H1 (cell line): ENCODE results near the gene ASCC1. TPM values are rescaled to one million over a fixed set of nuclear protein-coding genes. Genes with fewer than 3 reads are reported as not detected.
A peak's percentile ranks its signal among the peaks of the same experiment; 100 is the strongest.

ENCODE experiments used
- CTCF ChIA-PET: fragments of 300-600 bp; sonication (Branson Sonifier 250); formaldehyde crosslinking; loops from one replicate; lab custom pipeline; 2021; ENCODE audit not compliant: partially characterized antibody; lab: Charles Lee
- POLR2A ChIA-PET: fragments of 300-600 bp; sonication (Branson Sonifier 250); formaldehyde crosslinking; loops from one replicate; lab custom pipeline; 2021; ENCODE audit warnings: inconsistent platforms; ENCODE audit not compliant: partially characterized antibody; lab: Charles Lee
- DNase-seq, 2 experiments: peaks; one replicate each; pipeline versions ENCODE4 v3.0.0 to v3.0.0-alpha.2; 2010 to 2022; ENCODE audit warnings: low spot score in 2 of 2, low read depth in 1 of 2, mixed read lengths in 1 of 2
- FAIRE-seq: peaks from 2 replicates; lab custom pipeline; 2011; peaks lifted over from hg19 to GRCh38; lab: Jason Lieb, UNC
- H2AFZ ChIP-seq: 2 replicates; pipeline ENCODE4 v1.8.1; 2012; ENCODE audit warnings: low read length, inconsistent platforms
- H2AK5ac ChIP-seq: 2 replicates; pipeline ENCODE4 v1.6.1; 2013; ENCODE audit warnings: low read depth, low read length
- H2BK120ac ChIP-seq: replicated peaks from 2 replicates; pipeline ENCODE3; 2013; ENCODE audit warnings: low read depth, low read length, inconsistent platforms
- H2BK12ac ChIP-seq: 2 replicates; pipeline ENCODE4 v1.6.1; 2013; ENCODE audit warnings: low read depth, low read length
- H2BK15ac ChIP-seq: 2 replicates; pipeline ENCODE4 v1.6.1; 2013; ENCODE audit warnings: low read length
- H2BK20ac ChIP-seq: 2 replicates; pipeline ENCODE4 v1.6.1; 2013; ENCODE audit warnings: low read length
- H2BK5ac ChIP-seq: 2 replicates; pipeline ENCODE4 v1.6.1; 2013; ENCODE audit warnings: low read depth, low read length
- H3K14ac ChIP-seq: 2 replicates; pipeline ENCODE4 v1.6.1; 2013; ENCODE audit warnings: inconsistent platforms; ENCODE audit not compliant: insufficient read length
- H3K18ac ChIP-seq: 2 replicates; pipeline ENCODE4 v1.6.1; 2013; ENCODE audit warnings: low read length; ENCODE audit errors: extremely low read depth
- H3K23ac ChIP-seq: 2 replicates; pipeline ENCODE4 v1.6.1; 2013; ENCODE audit warnings: inconsistent platforms; ENCODE audit not compliant: insufficient read length
- H3K23me2 ChIP-seq: 2 replicates; pipeline ENCODE4 v1.6.1; 2013; ENCODE audit warnings: low read depth, low read length
- H3K27ac ChIP-seq: 2 replicates; pipeline ENCODE4 v1.6.1; 2011; ENCODE audit warnings: low read depth, low read length, inconsistent platforms
- H3K27me3 ChIP-seq, 4 experiments: replicated peaks in 1 of 4; 1 replicate in 1 of 4; 2 replicates in 3 of 4; pipeline versions ENCODE4 v1.6.1 to v1.8.1; 2011 to 2013; ENCODE audit warnings: low read length in 3 of 4, mild to moderate bottlenecking in 3 of 4, inconsistent platforms in 2 of 4, mixed read lengths in 2 of 4, moderate library complexity in 1 of 4; ENCODE audit not compliant: control insufficient read depth in 3 of 4, insufficient read depth in 3 of 4; ENCODE audit errors: extremely low read depth in 1 of 4
- H3K36me3 ChIP-seq, 4 experiments: 2 replicates each; pipeline versions ENCODE4 v1.6.1 to v1.8.1; 2011 to 2013; ENCODE audit warnings: mild to moderate bottlenecking in 4 of 4, low read length in 3 of 4, moderate library complexity in 2 of 4, control low read depth in 1 of 4, inconsistent platforms in 1 of 4; ENCODE audit not compliant: insufficient read depth in 4 of 4, control insufficient read depth in 2 of 4
- H3K4ac ChIP-seq: replicated peaks from 2 replicates; pipeline ENCODE3; 2013; ENCODE audit warnings: low read length, low read depth, mixed read lengths, inconsistent platforms; ENCODE audit not compliant: insufficient read length
- H3K4me1 ChIP-seq, 4 experiments: replicated peaks in 1 of 4; 1 replicate in 1 of 4; 2 replicates in 3 of 4; pipeline versions ENCODE4 v1.6.1 to v1.8.1; 2011 to 2013; ENCODE audit warnings: low read length in 3 of 4, inconsistent platforms in 2 of 4, mixed read lengths in 1 of 4; ENCODE audit not compliant: insufficient read depth in 4 of 4, control insufficient read depth in 3 of 4
- H3K4me2 ChIP-seq, 2 experiments: 2 replicates each; pipeline versions ENCODE4 v1.6.1 to v1.8.1; 2011 to 2013; ENCODE audit warnings: low read depth in 2 of 2, low read length in 2 of 2, control low read depth in 1 of 2, inconsistent platforms in 1 of 2, mild to moderate bottlenecking in 1 of 2; ENCODE audit not compliant: insufficient read depth in 1 of 2
- H3K4me3 ChIP-seq, 4 experiments: fragments of 200-600, 300-600 bp in 1 of 4; sonication (generic), shearing (Covaris generic), sonication (Bioruptor Twin) in 1 of 4; 2 replicates each; pipeline versions ENCODE4 v1.5.1 to v1.8.1; 2011 to 2016; ENCODE audit warnings: low read length in 4 of 4, low read depth in 3 of 4, control low read depth in 2 of 4, inconsistent platforms in 2 of 4, mild to moderate bottlenecking in 2 of 4, mixed read lengths in 1 of 4, moderate library complexity in 1 of 4; ENCODE audit not compliant: insufficient read depth in 2 of 4; ENCODE audit errors: extremely low read depth in 1 of 4
- H3K56ac ChIP-seq: replicated peaks from 2 replicates; pipeline ENCODE3; 2013; ENCODE audit warnings: low read depth, mild to moderate bottlenecking, mixed read lengths, low read length, inconsistent platforms; ENCODE audit not compliant: insufficient read length
- H3K79me1 ChIP-seq: 2 replicates; pipeline ENCODE4 v1.6.1; 2013; ENCODE audit warnings: low read depth, low read length, control low read depth
- H3K79me2 ChIP-seq, 2 experiments: 2 replicates each; pipeline versions ENCODE4 v1.6.1 to v1.8.1; 2012 to 2013; ENCODE audit warnings: low read length in 2 of 2, mild to moderate bottlenecking in 2 of 2, inconsistent platforms in 1 of 2; ENCODE audit not compliant: insufficient read depth in 2 of 2, control insufficient read depth in 1 of 2
- H3K9ac ChIP-seq, 4 experiments: replicated peaks in 1 of 4; 1 replicate in 1 of 4; 2 replicates in 3 of 4; pipeline versions ENCODE4 v1.6.1 to v1.8.1; 2011 to 2013; ENCODE audit warnings: low read depth in 3 of 4, low read length in 3 of 4, control low read depth in 2 of 4, mild to moderate bottlenecking in 2 of 4, moderate library complexity in 2 of 4, inconsistent platforms in 1 of 4; ENCODE audit errors: extremely low read depth in 1 of 4
- H3K9me3 ChIP-seq, 2 experiments: 2 replicates each; pipeline versions ENCODE4 v1.6.1 to v1.8.1; 2012 to 2013; ENCODE audit warnings: mild to moderate bottlenecking in 2 of 2, moderate library complexity in 2 of 2, control low read depth in 1 of 2, inconsistent platforms in 1 of 2, low read depth in 1 of 2, low read length in 1 of 2, mixed read lengths in 1 of 2; ENCODE audit not compliant: insufficient read depth in 2 of 2
- H4K20me1 ChIP-seq, 2 experiments: replicated peaks in 1 of 2; 2 replicates each; pipeline versions ENCODE3 to v1.8.1; 2011 to 2013; ENCODE audit warnings: inconsistent platforms in 2 of 2, low read length in 2 of 2, mild to moderate bottlenecking in 1 of 2; ENCODE audit not compliant: insufficient read depth in 2 of 2, control insufficient read depth in 1 of 2
- H4K5ac ChIP-seq: 2 replicates; pipeline ENCODE4 v1.6.1; 2013; ENCODE audit warnings: low read length, low read depth, mixed read lengths, inconsistent platforms; ENCODE audit not compliant: insufficient read length
- H4K8ac ChIP-seq: 2 replicates; pipeline ENCODE4 v1.8.0; 2013; ENCODE audit warnings: mild to moderate bottlenecking, moderate library complexity, low read length, inconsistent platforms; ENCODE audit not compliant: insufficient read depth; ENCODE audit errors: extremely low read depth
- H4K91ac ChIP-seq: replicated peaks from 2 replicates; pipeline ENCODE3; 2013; ENCODE audit warnings: low read length, mixed read lengths, inconsistent platforms; ENCODE audit not compliant: insufficient read length
- ATF2 ChIP-seq: IDR thresholded peaks from 2 replicates; pipeline ENCODE4 v1.6.1; 2012; ENCODE audit warnings: low read length, inconsistent platforms
- KDM4A ChIP-seq: IDR thresholded peaks from one replicate; pipeline ENCODE4 v1.7.1; 2012; ENCODE audit warnings: low read depth, mild to moderate bottlenecking, moderate library complexity, low read length, inconsistent platforms; ENCODE audit not compliant: severe bottlenecking
- POU5F1 ChIP-seq: IDR thresholded peaks from 2 replicates; pipeline ENCODE4 v1.6.1; 2011; ENCODE audit warnings: low read depth, mild to moderate bottlenecking, low read length, moderate library complexity
- SIX5 ChIP-seq: IDR thresholded peaks from 2 replicates; pipeline ENCODE4 v1.6.1; 2011; ENCODE audit warnings: mild to moderate bottlenecking, low read depth, low read length
- SP4 ChIP-seq: IDR thresholded peaks from 2 replicates; pipeline ENCODE4 v1.6.1; 2012; ENCODE audit warnings: low read length, inconsistent platforms
- WGBS, 2 experiments: shearing (Covaris generic) in 1 of 2; methylation state at CpG; one replicate each; pipeline versions ENCODE4 v1.1.6 to v1.1.7; 2013 to 2015; ENCODE audit warnings: low lambda C conversion rate in 2 of 2, mixed read lengths in 2 of 2, inconsistent platforms in 1 of 2, low coverage in 1 of 2, missing lambda C conversion rate in 1 of 2; ENCODE audit not compliant: insufficient replicate concordance in 2 of 2, insufficient coverage in 1 of 2, insufficient read length in 1 of 2; ENCODE audit errors: extremely low coverage in 1 of 2, missing lambda C conversion rate in 1 of 2; 5-methylcytosine and 5-hydroxymethylcytosine counted together
- polyA plus RNA-seq, 7 experiments: library from polyadenylated mRNA; depleted of rRNA in 3 of 7; stranded (reverse) in 5 of 7; unstranded in 2 of 7; fragments of >200 nt in 5 of 7; fragments of 200-250 nt in 2 of 7; gene quantifications; 1 replicate in 5 of 7; 2 replicates in 1 of 7; 4 replicates in 1 of 7; pipeline versions ENCODE4 v1.2.1 to v1.2.3, GENCODE V29; 2011 to 2013; ENCODE audit warnings: missing spikeins in 2 of 7, mixed read lengths in 2 of 7
- total RNA-seq: library from RNA; stranded (reverse); fragmentation: NEBNext Ultra II Directional; extraction: Animal tissue kit (Norgen Biotek cat#: 25700); gene quantifications from 2 replicates; pipeline ENCODE4 v1.2.1, GENCODE V29; 2021
- TF ChIP-seq, protein P1 (sequence below), 3 experiments: IDR thresholded peaks; 1 replicate in 2 of 3; 2 replicates in 1 of 3; pipeline versions ENCODE4 v1.5.1 to v1.6.1; 2011; ENCODE audit warnings: low read length in 3 of 3, mild to moderate bottlenecking in 3 of 3, inconsistent platforms in 2 of 3, low read depth in 1 of 3, moderate library complexity in 1 of 3; ENCODE audit not compliant: insufficient read depth in 1 of 3; ENCODE audit errors: control extremely low read depth in 1 of 3

ASCC1 gene
- total and polyA plus RNA-seq, 2 of the 8 experiments (the other 6 are each of a cell fraction or from before 2014, with no cell fraction given), result 25.6 to 35.8 TPM

GRCh38 chr10:72250666-72251065 is 34.6 kb upstream of the ASCC1 start:
- H2AFZ ChIP-seq, result no peak overlapping the region
- H3K27ac ChIP-seq, result no peak overlapping the region

More at GRCh38 chr10:72250666-72251065, 34.6 kb upstream of the ASCC1 start:
- POLR2A ChIA-PET, result interaction anchor here (0.6 to 24.2 kb wide), 4 partner anchors 10 to 92 kb away, joined by 4 to 673 read pairs (median 20); partner anchors contain the start of gene DDIT4
- DNase-seq (no peak), FAIRE-seq (no peak)
- no peak overlapping the region for H3K56ac ChIP-seq
- no peaks in the 10 kb centered on the region for H4K20me1 ChIP-seq
- no peak overlapping the region for H3K18ac ChIP-seq
- peak overlapping the region; percentile 78 for H4K91ac ChIP-seq
- H3K23me2 ChIP-seq, result no peaks in the 10 kb centered on the region
- no peak overlapping the region for H2BK15ac ChIP-seq
- no peaks in the 10 kb centered on the region for H3K27me3 ChIP-seq
- no peak overlapping the region for H4K8ac ChIP-seq
- 0 out of 2 replicates have a peak overlapping the region, but pooled peaks have one; percentile 43 for H2BK20ac ChIP-seq
- peaks cover 13 to 21% (median 16%) of the 10 kb centered on the region in 4 experiments for H3K4me1 ChIP-seq
- H2BK120ac ChIP-seq, result no peak overlapping the region
- peak overlapping the region; percentile 87 for H3K4ac ChIP-seq
- H2BK12ac ChIP-seq, result 0 out of 2 replicates have a peak overlapping the region, but pooled peaks have one; percentile 75
- no peak overlapping the region for H3K4me2 ChIP-seq
- no peak overlapping the region for H2AK5ac ChIP-seq
- WGBS, 2 experiments, result 92% methylated on average over 1 of the region's 1 CpG; no CpG with 5 or more reads in 1 of the 2 experiments
- TF ChIP-seq KDM4A (no peak), ATF2 (no peak), POU5F1 (no peak), SIX5 (no peak), SP4 (no peak)
- TF ChIP-seq, protein P1, sequence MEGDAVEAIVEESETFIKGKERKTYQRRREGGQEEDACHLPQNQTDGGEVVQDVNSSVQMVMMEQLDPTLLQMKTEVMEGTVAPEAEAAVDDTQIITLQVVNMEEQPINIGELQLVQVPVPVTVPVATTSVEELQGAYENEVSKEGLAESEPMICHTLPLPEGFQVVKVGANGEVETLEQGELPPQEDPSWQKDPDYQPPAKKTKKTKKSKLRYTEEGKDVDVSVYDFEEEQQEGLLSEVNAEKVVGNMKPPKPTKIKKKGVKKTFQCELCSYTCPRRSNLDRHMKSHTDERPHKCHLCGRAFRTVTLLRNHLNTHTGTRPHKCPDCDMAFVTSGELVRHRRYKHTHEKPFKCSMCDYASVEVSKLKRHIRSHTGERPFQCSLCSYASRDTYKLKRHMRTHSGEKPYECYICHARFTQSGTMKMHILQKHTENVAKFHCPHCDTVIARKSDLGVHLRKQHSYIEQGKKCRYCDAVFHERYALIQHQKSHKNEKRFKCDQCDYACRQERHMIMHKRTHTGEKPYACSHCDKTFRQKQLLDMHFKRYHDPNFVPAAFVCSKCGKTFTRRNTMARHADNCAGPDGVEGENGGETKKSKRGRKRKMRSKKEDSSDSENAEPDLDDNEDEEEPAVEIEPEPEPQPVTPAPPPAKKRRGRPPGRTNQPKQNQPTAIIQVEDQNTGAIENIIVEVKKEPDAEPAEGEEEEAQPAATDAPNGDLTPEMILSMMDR (IDR thresholded peaks at IDR 0.05; ENCODE audit: control extremely low read depth in 1 of 3, insufficient read depth in 1 of 3, low read depth in 1 of 3, low read length in 3 of 3), result no peak
- no peak overlapping the region for H3K4me3 ChIP-seq
- H3K36me3 ChIP-seq, result no peaks in the 10 kb centered on the region
- H2BK5ac ChIP-seq, result peak overlapping the region; percentile 71; the same call in 1 of the 2 replicates
- H3K9ac ChIP-seq, result no peak overlapping the region
- H3K79me2 ChIP-seq, result no peaks in the 10 kb centered on the region
- no peak overlapping the region for H3K23ac ChIP-seq
- no peaks in the 10 kb centered on the region for H3K79me1 ChIP-seq
- H3K14ac ChIP-seq, result no peak overlapping the region
- no peak overlapping the region for H4K5ac ChIP-seq
- no peaks in the 10 kb centered on the region for H3K9me3 ChIP-seq
- CTCF ChIA-PET, result interaction anchor here (1.1 kb wide), 1 partner anchor 353 kb away, joined by 3 read pairs; no protein-coding TSS in a partner anchor
